SK-N-SH (cell line): ENCODE measurements around the gene RASGRP4.

Experiments
- CTCF ChIP-seq: fragments of 200-600 bp; sonication (generic); IDR thresholded peaks from 2 replicates; pipeline ENCODE4 v1.6.1; 2017; ENCODE audit warnings: antibody characterized with exemption, mild to moderate bottlenecking, moderate library complexity
- EP300 ChIP-seq, 2 experiments: IDR thresholded peaks; 2 replicates each; pipeline versions ENCODE4 v1.4.0 to v1.6.1; 2012; ENCODE audit warnings: borderline replicate concordance in 1 of 2, low read depth in 1 of 2, low read length in 1 of 2
- FOSL2 ChIP-seq: IDR thresholded peaks from 2 replicates; pipeline ENCODE4 v1.4.0; 2012; ENCODE audit warnings: low read depth, mild to moderate bottlenecking, moderate library complexity, borderline replicate concordance
- POLR2AphosphoS5 ChIP-seq: IDR thresholded peaks from 2 replicates; pipeline ENCODE4 v1.6.1; 2012; ENCODE audit warnings: low read depth, low read length
- REST ChIP-seq: IDR thresholded peaks from 2 replicates; pipeline ENCODE4 v1.6.1; 2012; ENCODE audit warnings: mild to moderate bottlenecking, low read depth, low read length, moderate library complexity
- SIN3A ChIP-seq: IDR thresholded peaks from 2 replicates; pipeline ENCODE4 v1.6.1; 2012; ENCODE audit warnings: low read depth, mild to moderate bottlenecking, low read length, moderate library complexity, borderline replicate concordance

GRCh38 chr19:38411041-38411712 is 14.8 kb downstream of the RASGRP4 start:
- no peak for TF ChIP-seq SIN3A
- TF ChIP-seq POLR2AphosphoS5 = no peak
- no peak for TF ChIP-seq CTCF
- TF ChIP-seq FOSL2 = no peak
- TF ChIP-seq EP300 (IDR thresholded peaks at IDR 0.05; ENCODE audit: borderline replicate concordance in 1 of 2, low read depth in 1 of 2, low read length in 1 of 2) = no peak
- TF ChIP-seq REST = no peak
